ENCODE measurements around the gene RUVBL1.

RUVBL1 gene

DNA sequence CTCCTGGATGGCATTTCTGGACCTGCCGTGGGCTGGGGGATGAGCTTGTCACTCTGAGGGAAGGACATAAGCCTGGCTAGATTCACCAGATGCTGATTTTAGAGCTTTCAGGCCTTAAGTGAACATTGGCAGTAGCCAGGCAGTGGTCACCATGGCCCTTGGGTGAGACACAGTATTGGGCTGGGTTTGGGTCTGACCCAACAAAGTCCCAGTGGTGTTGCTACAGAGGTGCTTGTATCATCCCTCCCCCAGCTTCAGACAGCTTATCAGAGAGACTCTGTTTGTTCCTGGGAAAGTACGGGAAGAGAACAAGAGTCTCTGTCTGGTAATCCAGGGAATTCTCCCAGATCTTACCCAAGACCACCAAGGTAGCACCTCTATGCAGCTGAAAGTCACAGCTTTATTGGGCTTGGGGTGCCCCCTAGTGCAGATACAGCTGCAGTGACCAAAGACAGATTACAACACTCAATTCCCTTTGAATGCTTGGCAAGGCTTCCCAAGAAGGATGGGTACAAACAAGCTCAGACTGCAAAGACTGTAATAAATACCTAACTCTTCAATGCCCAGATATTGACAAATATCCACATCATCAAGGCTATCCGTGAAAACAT lies 9.8 kb upstream of the RUVBL1 start:
- peak; percentile 31 to 32 for DNase-seq (ENCODE audit: low read depth in 2 of 2)

DNA sequence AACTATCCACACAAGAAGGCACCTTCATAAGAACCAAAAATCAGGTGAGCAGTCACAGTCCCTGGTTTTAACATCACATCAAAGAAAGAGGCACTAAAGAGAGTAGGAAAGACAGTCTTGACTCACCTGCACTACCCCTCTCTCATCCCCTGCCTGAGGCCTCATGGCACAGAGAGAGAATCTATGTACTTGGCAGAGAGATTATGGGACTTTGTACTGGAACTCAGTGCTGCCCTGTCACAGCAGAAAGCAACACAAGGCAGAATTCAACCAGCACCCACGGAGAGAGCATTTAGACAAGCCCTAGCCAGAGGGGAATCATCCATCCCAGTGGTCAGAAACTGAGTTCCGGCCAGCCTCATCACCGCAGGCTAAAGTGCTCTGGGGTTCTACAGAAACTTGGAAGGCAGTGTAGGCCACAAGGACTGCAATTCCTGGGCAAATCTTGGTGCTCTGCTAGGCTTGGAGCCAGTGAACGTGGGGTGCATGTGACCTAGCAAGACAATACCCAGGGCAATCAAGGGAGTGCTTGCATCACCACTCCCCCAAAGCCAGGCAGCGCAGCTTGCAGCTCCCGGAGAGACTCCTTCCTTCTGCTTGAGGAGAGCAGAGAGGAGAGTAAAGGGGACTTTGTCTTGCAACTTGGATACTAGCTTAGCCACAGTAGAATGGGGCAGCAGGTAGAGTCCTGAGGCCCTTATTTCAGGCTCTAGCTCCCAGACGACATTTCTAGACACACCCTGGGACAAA lies 8.5 kb upstream of the RUVBL1 start:
- no peak for DNase-seq (ENCODE audit: low read depth in 2 of 2)

DNA sequence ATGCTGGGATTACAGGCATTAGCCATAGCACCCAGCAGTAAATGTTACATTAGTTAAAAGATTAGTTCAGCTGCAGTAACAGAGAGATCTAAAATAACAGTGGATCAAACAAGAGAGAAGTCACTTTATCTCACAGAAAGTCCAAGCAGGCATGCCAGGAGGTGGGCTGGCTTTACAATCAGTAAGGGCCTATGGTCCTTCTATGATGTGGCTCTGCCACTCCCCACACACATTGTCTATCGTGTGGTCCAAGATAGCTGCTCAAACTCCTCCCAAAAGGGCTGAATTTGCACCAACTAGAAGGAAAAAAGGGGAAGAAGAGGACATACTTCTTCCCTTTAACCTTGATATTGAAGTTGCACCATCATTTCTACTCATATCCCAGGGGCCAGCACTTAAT lies 4.6 kb upstream of the RUVBL1 start:
- DNase-seq (ENCODE audit: low read depth in 2 of 2) = no peak

DNA sequence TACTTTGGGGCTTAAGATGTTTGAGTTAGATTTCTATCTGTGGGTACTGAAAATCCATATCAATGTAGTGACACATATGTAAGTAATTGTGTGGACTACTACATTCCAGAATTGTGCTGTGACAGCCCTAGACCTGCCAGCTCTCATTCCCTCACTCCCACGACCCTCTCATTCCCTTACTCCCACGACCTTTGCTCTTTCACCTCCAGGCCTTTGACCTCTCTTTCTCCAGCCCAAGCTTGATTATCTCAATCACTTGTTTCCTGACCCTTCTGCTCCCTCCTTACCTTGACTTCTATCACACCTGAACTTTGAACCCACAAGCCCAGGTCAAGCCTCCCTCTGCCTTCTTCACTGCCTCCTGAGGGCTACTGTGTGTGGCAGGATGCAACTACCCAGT lies 3.6 kb upstream of the RUVBL1 start:
- DNase-seq (ENCODE audit: low read depth in 2 of 2) = no peak

DNA sequence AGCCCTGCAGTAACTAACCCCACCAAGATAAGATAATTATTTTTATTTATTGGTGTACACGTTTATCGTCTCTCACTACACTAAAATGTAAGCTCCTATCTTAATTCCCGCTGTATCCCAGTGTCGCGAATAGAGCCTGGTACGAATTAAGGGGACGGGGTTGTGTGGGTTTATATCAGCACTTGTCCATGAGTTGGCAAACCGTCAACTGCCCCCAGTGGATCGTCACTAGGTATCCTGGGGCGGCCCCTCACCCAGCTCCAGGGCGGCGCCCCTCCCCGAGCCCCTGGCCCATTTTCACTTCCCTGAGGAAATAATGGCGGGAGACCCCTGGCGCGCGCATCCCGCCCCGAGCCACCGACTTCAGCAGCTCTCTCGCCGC lies 465 bp downstream of the RUVBL1 start:
- no peak for DNase-seq (ENCODE audit: low read depth in 2 of 2)

DNA sequence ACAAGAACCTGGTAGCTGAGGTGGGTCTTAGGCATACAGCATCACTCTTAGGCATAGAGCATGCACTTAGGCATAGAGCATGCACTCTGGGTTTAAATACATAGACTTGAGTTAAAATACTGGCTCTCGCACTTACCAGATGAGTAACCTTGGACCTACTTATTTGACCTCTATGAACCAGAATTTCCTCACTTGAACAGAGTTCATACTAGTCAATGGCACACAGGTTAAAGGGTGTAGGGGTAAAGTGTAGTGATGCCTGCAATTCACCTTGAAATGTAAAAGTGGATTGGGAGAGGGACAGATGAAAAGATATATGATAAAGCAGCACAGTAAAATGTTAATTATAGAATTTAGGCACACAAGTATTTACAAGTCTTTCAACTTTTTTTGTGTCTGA lies 1.6 kb downstream of the RUVBL1 start:
- no peak for DNase-seq (ENCODE audit: low read depth in 2 of 2)

DNA sequence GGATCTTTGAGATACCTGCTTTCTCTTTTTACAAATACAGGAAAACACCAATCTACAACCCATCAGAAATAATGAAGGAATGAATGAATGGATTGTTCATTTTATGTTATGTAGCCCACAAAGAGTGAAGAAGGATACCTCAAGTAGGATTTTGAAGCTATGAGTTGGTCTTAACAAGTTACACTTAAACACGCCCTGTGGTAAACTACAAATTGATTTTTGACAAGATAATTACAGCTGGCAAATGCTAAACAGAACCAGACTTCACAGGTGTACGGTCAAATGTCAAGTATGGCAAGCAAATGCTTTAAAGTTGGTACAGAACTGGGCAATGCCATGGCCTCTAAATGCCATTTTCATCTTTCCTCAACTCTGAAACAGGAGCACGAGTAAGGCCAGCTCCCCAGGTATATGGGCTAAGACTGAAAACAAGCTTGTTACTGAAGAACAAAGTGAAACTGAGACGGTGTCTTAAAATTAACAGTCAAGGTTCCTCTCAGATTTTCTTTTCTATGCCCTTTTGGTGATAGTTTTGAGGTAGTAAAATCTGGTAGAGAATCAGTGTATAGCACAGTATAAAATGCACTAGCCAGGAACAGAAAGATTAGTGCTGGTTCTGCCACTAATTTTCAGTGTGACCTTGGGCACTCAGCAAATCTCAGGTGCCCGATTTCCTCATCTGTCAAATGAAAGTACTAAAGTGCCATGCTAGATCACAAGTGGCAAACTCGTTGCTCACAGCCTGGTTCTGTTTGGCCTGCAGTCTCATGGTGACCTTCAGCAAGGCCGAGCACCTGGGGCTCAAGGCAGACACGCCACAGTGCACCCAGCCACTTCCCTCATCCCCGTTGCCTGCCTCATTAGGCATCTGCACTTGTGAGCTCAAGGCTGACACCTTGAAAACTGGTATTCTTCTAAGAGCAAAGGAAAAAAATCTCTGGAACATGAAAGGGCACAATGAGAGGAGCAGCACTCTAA lies 9.5 kb downstream of the RUVBL1 start:
- no peak for DNase-seq (ENCODE audit: low read depth in 2 of 2)

DNA sequence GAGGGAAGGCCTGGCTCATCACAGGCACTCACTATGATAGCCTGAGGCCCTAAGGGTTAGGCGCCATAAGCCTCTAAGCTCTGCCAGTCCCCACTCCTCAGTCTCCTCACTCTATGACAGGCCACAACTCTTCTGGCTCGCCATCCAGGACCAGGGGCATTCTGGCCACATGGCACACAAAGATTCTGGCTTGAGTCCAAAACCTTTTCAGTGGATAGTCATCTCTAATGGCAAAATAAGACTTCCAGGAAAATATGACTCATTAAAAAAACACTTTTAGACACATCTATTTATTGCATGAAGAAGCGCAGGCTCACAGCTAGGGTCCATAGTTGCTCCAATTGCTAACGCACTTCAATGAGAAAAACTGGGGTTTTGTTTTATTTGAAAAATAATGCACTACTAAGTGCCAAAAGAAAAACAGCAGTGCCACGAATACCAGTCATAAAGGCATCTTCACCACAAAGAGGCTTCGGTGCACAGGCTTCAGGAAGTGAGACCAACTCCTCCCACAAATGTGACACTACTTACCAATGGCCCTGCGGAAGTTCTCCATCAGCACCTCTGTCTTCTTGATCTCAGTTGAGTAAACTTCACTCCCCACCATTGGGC lies 11.1 kb downstream of the RUVBL1 start:
- peak; percentile 38 to 47 for DNase-seq (ENCODE audit: low read depth in 2 of 2)

DNA sequence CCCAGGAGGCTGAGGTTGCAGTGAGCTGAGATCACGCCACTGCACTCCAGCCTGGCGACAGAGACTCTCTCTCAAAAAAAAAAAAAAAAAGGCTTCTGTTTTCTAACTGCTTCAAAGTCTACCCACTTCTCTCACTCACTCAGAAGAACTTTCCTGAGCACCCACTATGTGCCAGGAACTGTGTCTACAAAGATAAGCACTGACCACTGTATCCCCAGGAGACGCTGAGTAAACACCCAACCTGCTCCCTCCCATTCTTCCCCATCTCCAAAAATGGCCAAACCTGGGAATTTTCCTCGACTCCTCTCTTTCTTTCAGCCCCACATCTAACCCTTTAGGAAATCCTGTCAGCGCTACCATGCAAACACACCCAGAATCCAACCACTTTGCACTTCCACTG lies 12.5 kb downstream of the RUVBL1 start:
- no peak for DNase-seq (ENCODE audit: low read depth in 2 of 2)

DNA sequence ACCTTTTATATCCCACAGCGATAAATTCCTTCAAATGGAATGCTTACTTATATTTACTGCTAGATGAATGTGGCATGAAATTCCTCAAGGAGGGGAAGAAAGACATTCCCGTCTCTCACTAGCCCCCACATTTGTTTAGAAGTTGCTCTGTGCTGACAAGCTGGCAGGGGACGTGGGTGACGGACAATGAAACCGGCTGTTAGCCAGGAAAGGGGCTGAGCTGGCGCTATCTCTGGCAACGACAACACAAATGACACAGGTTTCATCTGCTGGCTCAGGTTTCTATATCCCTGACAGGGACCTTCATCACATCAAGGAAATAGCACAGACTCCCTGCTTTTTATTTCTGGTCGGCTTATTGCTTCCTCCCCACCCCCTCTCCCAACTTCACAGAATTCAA lies 15.8 kb downstream of the RUVBL1 start:
- DNase-seq (ENCODE audit: low read depth in 2 of 2) = no peak

DNA sequence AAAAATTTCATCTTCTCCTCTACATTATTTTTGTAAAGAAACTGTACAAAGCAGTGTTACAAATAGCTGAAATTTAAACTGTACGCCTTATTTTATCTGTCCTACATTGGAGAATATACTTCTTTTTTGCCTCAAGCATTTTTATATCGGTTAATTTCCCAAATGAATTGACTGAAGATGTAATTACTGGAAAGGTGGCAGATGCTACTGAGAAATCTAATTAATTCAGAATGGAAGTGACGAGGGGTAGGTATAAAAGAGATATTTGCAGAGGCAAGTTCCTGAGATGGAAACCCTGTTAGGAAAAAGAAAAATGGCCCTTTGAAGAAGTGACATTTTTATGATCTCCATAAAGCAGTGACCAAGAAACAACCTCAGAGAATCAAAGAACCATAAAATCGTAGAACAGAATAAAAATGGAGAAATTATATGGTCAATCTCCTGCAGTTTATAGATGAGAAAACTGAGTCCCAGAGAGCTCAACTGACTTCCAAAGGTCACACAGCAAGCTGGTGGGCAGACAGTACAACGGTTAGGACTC lies 20.4 kb downstream of the RUVBL1 start:
- no peak for DNase-seq (ENCODE audit: low read depth in 2 of 2)

DNA sequence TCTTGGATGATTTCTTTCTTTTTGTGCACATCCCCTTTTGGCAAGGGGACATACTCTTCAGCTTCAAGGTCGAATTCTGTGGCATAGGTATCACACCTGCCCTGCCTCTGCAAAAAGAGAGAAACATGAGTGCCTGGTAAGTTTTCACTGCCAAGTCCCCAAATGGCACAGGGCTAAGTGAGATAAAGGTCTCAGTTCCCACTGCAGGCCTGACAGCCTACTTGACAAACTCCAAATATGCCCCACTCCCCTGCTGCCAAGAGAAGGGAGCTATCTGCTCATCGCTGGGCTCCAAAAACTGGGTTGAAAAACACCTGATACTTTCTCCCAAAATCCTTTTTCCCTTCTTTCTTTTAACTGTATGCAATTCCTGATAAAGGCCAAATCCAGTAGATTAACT lies 23.0 kb downstream of the RUVBL1 start:
- no peak for DNase-seq (ENCODE audit: low read depth in 2 of 2)

DNA sequence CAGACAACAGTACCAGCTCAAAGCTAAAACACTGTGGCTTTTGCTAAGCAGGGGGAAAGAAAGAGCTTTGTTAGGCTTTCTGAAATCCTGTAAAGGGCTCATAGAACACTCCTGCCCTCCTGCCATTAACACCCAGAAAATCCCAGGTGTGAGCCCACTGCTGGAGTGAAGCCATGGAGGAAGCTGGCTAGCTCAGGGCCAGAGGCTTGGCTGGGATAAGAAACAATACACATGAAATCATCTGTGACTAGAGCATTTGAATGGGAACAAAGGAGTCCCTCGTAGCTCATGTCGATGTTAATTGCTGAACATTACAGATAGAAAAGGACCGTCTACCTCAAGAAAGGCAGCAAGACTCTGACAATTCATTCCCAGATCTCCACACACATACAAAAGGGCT lies 23.5 kb downstream of the RUVBL1 start:
- DNase-seq (ENCODE audit: low read depth in 2 of 2) = no peak

DNA sequence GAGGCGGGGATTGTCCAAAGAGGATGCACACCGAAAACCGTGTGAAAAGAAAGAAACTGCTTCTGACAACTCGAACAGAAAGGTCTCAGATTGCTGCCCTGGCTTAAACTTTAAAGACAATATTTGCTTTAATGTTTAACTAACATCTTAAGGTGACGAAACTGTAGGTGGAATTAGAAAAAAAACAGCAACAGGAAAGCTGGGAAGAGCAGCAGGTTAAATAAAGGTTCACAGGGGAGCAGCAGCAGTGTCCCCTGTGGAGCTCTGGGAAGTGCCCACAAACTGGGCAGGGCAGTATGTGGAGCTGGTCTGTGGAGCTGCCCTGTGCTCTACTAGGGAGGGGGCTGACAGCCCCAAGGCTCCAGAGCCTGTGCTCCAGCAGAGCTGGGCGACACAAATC lies 25.4 kb downstream of the RUVBL1 start:
- DNase-seq (ENCODE audit: low read depth in 2 of 2) = no peak

DNA sequence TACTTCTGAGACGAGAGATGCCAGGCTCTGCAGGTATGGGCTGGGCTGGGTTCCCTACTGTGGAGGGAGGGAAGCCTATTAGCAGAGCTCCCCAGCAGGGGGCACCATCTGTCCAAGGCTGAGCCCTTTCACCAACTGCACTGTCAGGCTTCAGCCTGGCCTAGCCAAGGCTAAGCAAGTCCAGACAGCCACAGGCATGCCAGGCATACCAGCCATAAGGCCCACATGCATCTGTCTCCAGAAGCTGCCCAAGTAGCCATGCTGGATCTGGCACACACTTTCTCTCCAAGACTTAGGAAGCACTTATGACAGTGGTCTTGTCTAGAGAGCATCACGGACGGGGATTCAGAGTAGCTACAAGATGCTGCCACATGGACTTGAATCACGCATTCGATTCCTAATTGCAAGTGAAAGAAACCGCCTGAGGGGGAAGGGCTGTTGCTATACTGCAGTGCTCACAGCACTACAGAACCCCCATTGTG lies 28.3 kb downstream of the RUVBL1 start:
- peak in 1 of 2 experiments; percentile 40 for DNase-seq (ENCODE audit: low read depth in 2 of 2)

DNA sequence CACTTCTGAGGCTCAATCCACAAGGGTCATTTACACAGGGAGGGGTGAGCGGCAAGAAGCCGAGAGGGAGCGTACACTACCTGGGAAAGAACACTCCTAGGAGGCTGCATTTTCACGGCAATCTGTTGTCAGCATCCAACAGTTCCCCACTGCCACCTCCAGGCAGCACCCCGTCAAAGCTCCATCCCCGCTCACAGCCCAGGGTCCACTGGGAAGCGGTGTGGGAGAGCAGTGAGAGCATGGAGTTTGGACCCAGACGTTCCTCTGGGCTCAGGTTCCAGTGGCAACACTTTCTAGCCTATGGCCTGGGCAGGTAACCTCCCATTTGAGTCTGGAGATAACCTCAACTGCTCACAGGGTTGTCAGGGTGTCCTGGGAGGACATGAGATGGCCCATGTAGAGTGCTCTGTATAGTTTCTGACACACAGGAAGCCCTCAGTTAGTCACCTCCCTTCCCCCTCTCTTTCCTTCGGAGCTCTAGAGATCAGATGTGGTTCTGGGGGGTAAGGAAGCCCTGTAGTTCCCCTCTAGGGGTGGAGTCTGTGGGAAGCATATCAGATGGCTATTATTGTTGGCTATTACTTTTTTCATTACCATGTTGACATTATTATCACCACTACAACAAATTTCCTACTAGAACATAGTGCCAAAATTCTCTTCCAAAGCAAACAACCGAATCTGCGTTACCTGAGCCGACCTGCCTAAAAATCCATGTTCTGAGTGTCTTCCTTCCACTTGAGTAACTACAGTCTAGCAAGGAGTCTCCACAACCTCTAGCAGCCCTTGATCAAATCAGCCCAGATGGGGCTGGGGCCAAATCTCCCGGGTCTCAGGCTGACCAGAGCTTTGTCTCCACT lies 29.1 kb downstream of the RUVBL1 start:
- no peak for DNase-seq (ENCODE audit: low read depth in 2 of 2)

DNA sequence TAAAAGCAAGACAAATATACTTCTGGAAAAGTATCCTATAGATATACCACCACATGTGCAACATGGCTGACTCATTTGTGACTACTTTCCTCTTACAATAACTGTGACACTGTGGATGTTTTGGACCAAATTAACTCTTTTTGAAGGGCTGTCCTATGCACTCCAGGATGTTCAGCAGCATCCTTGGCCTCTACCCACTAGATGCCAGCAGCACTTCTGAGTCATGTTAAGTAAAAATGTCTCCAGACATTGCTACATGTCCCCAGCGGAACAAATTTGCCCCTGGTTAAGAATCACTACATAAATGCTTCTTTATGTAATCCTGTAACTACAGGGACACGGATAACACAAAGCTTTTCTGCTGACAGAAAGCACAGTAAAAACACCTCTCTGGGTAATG lies 32.0 kb downstream of the RUVBL1 start:
- DNase-seq (ENCODE audit: low read depth in 2 of 2) = no peak

DNA sequence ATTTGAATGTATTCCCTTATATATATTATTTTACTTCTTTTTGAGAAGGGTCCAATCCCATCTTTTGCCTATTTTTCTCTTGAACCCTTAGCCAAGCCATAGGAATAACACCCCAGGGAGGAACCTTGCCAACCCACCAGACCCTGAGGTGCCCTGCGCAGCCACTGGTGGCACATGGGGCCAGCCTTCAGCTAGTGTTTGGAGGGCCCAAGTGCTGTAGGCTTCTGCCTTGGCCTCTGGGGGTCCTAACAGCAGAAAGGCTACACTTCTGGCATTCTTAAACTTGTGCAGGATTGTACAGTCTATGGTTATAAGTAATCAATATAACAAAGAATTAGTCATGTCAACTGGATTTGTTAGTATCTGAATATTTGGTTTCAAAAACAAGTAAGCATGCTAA lies 34.5 kb downstream of the RUVBL1 start:
- no peak for DNase-seq (ENCODE audit: low read depth in 2 of 2)

DNA sequence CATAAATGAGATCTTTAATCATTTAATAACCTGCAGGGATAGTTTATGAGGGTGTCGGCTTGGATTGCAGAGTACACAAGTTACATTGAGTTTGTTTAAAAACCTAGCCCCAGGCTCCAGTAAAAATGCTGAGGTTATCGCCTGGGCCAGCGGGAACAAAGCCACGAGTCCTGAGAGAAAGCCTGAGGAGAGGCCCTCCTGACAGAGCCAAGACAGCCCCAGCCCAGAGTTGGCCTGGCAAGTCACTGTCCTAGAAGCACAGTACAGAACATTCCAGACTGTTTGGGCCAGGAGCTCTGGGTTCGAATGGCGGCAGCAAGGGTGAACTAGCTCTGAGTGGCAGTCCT lies 39.0 kb downstream of the RUVBL1 start:
- DNase-seq (ENCODE audit: low read depth in 2 of 2) = no peak

DNA sequence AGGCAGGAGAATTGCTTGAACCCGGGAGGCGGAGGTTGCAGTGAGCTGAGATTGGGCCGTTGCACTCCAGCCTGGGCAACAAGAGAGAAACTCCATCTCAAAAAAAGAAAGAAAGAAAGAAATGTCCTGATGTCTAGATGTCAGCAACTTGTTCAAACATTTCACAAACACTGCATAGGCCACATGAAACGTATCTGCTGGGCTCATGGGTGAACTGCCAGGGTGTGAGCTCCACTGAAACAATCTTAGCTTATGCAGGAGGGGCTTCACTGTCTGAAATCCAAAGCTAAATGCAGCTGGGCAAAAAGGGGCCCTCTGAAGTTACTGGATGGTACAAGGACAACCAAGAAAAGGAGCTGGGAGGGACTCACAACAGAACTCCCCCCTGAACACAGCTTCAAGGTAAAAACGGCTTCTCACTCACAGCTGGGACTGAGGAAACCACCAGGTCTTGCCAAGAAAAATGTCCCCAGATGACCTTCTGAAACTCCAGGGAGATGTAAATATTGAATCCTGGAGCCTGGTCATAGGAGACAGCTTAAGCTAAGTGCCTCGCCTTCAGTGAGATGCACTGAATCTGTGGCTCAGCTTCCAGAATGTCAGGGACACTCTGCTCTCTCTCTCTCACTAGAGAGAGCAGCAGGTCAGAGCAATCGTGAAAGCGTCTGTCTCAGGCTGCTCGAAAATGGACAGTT lies 39.5 kb downstream of the RUVBL1 start:
- DNase-seq (ENCODE audit: low read depth in 2 of 2) = no peak

Data from fibroblast of skin of left biceps (primary cell).